NK-92 (cell line): ENCODE results near the gene ANO8.
"Not testable (repeated sequence)": the region's sequence is repeated elsewhere in the genome, so short reads cannot be mapped to it uniquely, and the experiment has no call there.

Source experiments
- DNase-seq: peaks from one replicate; lab custom pipeline; 2025; ENCODE audit not compliant: unreplicated experiment; lab: John Stamatoyannopoulos, UW

ANO8 gene

GRCh38 chr19:17294051-17294891 is 40.4 kb downstream of the ANO8 start:
- no peak for DNase-seq

DNA sequence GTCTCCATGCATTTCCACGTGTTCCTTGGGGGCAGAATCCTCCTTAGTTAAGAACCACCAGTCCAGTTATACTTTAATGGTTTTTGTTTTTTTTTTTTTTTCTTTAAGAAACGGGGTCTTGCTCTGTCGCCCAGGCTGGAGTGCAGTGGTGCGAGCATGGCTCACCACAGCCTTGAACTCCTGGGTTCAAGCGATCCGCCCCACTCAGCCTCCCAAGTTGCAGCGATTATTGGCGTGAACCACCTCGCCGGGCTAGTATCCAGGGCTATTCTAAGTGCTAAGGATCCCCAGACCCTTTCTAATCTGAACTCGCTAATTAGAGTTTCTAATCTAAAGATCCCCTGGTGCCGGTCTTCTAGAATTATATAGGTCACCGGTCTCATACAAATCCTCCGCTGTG is 41.0 kb downstream of the ANO8 start:
- no peak for DNase-seq

DNA sequence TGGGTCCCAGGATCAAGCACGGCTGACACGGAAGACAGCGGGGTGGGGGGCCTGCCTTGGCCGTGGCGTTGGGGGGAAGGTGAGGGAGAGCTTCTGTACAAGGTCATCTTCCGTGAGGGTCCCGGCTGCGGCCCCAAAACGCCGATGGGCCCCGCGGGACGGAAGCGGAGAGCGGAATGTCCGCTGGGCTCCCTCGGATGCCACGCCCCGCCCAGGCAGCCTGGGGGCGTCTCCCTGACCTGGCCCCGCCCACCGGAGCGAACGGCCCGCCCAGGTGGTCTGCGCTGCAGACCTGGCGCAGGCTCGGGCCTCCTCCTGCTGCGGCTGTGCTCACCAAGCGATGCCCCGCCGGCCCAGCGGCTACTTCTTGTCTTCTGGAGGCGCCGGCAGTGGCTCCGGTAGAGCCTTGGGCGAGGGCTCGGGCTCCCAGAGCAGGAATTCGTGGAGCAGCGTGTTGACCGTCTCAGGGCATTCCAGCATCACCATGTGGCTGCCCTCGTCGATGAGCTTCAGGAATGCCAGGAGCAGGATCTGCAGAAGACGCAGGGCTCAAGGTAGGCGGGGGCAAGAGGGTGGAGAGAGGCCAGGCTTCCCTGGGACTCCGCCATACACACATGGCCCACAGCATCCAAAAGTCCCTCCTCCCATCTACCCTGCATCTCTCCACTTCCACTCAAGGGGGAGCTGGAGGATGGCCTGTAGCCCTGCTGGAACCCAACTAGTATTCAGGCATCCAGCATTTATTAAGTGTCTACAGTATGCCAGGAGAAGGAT is 42.2 kb downstream of the ANO8 start:
- no peak for DNase-seq

GRCh38 chr19:17289489-17289888 is 45.2 kb downstream of the ANO8 start:
- no peak for DNase-seq

DNA sequence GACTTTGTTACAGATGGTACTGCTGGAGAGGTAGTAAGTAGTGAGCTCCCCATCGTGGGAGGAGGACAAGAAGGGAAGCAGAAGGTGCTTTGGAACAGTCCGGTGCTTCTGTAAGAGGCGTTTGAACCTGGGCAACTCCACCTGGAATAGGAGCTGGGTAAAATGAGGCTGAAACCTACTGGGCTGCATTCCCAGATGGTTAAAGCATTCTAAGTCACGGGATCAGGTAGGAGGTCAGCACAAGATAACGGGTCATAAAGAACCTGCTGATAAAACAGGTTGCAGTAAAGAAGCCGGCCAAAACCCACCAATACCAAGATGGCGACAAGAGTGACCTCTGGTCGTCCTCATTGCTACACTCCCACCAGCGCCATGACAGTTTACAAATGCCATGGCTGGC is 47.9 kb downstream of the ANO8 start:
- no peak for DNase-seq

DNA sequence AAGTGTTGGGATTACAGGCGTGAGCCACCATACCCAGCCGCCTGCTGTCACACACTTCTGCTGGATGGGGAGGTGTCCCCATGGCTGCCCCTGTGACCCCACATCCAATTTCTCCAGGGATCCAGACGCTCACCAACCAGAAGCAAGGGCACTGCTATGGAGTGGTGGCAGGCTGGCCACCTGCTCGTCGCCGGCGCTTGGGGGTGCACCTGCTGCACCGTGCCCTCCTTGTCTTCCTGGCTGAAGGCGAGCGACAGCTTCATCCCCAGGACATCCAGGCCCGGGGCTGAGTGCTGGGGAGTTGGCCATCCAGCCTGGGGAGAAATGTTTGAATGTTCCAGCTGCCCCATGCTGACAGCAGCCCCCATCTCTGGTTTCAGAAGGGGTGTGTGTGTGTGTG is 48.4 kb downstream of the ANO8 start:
- DNase-seq: no peak

- DNase-seq: no peak
Observed at GRCh38 chr19:17285415-17286135, 49.1 kb downstream of the ANO8 start.

DNA sequence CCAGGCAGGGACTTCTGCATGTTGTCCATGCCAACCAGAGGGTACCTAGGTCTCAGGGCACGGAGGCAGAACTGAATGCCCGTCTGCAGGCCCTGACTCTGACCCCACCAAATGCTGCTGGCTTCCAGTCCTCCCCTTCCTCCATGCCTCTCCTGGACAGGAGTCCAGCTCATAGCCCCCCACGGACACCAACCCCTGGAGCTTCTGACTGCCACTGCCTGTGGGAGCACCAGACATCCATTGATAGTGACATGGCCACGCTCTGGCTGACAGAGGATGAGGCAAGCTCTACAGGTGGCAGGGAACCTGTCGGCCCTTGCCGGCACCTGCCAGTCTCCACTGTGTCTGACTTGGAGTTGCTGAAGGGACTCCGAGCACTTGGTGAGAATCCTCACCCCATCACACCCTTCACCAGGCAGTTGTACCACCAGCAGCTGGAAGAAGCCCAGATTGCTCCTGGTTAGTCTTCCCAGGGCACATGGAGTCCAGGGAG is 51.1 kb downstream of the ANO8 start:
- DNase-seq: no peak

DNA sequence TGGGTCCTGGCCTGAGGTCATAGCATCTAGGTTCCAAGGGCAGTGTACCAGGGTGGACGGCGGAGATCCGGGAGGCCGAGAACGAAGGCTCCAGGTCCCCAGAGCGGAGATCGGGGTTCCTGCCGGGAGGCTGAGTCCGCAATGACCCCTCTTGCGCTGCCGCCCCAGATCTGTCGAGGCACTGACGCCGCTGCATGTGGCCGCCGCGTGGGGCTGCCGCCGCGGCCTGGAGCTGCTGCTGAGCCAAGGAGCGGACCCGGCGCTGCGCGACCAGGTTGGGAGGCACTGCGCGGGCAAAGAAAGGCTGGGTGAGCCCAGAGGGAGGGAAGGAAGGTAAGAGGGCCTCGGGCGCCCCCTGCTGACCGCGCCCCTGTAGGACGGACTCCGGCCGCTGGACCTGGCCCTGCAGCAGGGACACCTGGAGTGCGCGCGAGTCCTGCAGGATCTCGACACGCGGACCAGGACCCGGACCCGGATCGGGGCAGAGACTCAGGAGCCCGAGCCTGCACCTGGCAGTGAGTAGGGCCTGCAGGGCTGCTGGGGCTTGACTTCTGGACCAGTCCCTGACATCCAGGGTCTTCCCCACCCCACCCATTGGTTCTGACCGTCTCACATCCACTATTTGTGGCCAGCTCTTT is 52.0 kb downstream of the ANO8 start:
- no peak for DNase-seq

GRCh38 chr19:17281391-17282304 is 53.0 kb downstream of the ANO8 start, which contains the start of gene ANKLE1:
TSS of gene ANKLE1 (plus strand) at chr19:17281901. CDS start at chr19:17281921, 20 bp downstream.
- no peak for DNase-seq

DNA sequence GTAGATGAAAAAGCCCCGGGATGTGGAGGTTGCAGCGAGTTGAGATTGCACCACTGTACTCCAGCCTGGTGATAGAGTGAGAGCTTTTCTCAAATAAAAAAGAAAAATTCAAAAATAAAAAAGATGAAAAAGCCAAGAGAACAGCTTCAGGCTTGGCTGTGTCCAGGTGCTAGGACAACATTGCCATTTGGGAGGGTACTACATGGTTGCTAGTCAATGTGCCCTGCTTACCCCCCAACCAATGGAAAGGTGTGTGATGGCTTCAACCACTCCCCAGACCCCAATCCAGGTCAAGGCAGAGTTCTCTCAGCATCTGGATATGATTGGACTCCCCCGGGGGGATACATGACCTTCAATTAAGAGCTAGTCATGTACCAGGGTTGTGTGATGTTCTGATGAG is 55.2 kb downstream of the ANO8 start:
- DNase-seq: no peak

DNA sequence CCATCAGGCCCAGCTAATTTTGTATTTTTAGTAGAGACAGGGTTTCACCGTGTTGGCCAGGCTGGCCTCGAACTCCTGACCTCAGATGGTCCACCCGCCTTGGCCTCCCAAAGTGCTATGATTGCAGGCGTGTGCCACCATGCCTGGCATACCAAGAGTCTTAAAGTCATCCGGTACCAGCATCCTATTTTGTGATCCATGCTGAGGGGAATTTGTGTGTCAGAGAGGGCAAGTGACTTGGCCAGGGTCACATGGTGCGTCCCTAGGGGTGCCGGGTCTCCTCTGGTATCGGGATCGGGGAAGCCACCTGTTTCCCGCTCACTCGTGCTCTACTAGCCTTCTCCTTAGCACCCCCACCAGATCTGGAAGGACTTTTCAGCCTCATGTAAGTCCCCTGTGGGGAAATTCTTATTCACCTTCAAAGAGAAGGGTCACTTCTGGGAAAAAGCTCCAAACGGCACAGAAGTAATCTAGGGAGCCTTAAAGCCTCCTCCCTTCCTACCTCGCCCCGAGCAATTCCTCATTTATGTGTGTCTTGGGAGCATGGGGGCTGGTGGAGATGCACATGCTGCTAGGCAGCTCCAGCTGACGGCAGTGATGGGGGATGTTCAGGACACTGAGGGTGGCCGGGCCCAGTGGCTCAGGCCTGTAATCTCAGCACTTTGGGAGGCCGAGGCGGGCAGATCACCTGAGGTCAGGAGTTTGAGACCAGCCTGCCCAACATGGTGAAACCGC is 59.0 kb downstream of the ANO8 start:
- DNase-seq: no peak

DNA sequence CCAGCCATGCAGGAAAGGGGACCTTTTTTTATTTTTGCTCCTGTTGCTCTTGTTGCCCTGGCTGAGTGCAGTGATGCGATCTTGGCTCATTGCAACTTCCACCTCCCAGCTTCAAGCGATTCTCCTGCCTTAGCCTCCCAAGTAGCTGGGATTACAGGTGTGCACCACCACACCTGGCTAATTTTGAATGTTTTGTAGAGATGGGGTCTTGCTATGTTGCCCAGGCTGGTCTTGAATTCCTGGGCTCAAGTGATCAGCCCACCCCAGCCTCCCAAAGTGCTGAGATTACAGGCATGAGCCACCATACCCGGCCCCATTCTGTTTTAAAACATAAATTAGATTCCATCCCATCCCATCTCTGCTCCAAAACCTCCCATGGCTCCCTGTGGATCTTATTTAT is 59.8 kb downstream of the ANO8 start:
- not testable (repeated sequence) for DNase-seq
